Esophagus squamous epithelium (tissue), 5 donors: Measurements from ENCODE around the gene SCAMP5. TPM values are rescaled to one million over a fixed set of nuclear protein-coding genes. Genes with fewer than 3 reads are reported as not detected.

Experiments
- DNase-seq: peaks from one replicate; lab custom pipeline; 2025; lab: John Stamatoyannopoulos, UW
- H3K27ac ChIP-seq, 4 donors: fragments of 200-600 bp; sonication (generic); one replicate each; pipeline ENCODE4 v1.5.1; 2016 to 2019; ENCODE audit warnings: mild to moderate bottlenecking in 1 of 4
- H3K27me3 ChIP-seq, 4 donors: fragments of 200-600 bp; sonication (generic); 1 replicate in 3 of 4; 2 replicates in 1 of 4; pipeline versions ENCODE4 v1.5.1 to v1.6.0; 2017 to 2021; ENCODE audit warnings: antibody characterized with exemption in 1 of 4
- H3K36me3 ChIP-seq, 3 donors: fragments of 200-600 bp; sonication (generic); one replicate each; pipeline ENCODE4 v1.5.1; 2016 to 2019
- H3K4me1 ChIP-seq, 3 donors: fragments of 200-600 bp; sonication (generic); one replicate each; pipeline ENCODE4 v1.5.1; 2017 to 2019
- H3K4me3 ChIP-seq, 4 donors: fragments of 200-600 bp; sonication (generic); 1 replicate in 3 of 4; 2 replicates in 1 of 4; pipeline ENCODE4 v1.5.1; 2016 to 2019; ENCODE audit warnings: mild to moderate bottlenecking in 2 of 4, moderate library complexity in 1 of 4
- H3K9me3 ChIP-seq, 3 donors: fragments of 200-600 bp; sonication (generic); one replicate each; pipeline ENCODE4 v1.5.1; 2016 to 2019
- POLR2A ChIP-seq, 4 donors: fragments of 450-650 bp; IDR thresholded peaks; one replicate each; pipeline ENCODE4 v1.6.1; 2017; ENCODE audit warnings: antibody characterized with exemption in 4 of 4, mild to moderate bottlenecking in 4 of 4, moderate library complexity in 3 of 4
- WGBS, 2 donors: methylation state at CpG; one replicate each; pipeline ENCODE4 v1.1.5; 2018; 5-methylcytosine and 5-hydroxymethylcytosine counted together
- intact Hi-C: fragments of 100-400 bp; cut with DNase I; formaldehyde crosslinking; loops from one replicate; pipeline ENCODE4 v1.15.0; 2022
- total RNA-seq, 4 donors: library from RNA; depleted of rRNA; stranded (reverse); fragments of >200 nt; gene quantifications; one replicate each; pipeline ENCODE4 v1.1.0, GENCODE V29; 2016
- TF ChIP-seq, protein P1 (sequence below), 6 experiments: fragments of 450-650 bp in 4 of 6; fragments of 200-600 bp in 2 of 6; sonication (generic) in 2 of 6; IDR thresholded peaks; one replicate each; pipeline ENCODE4 v1.5.1; 2016 to 2019; ENCODE audit warnings: antibody characterized with exemption in 6 of 6, mild to moderate bottlenecking in 4 of 6, moderate library complexity in 4 of 6
- donor health status: DM: yes; HTN: yes; CAD: no.

Gene SCAMP5, protein sequence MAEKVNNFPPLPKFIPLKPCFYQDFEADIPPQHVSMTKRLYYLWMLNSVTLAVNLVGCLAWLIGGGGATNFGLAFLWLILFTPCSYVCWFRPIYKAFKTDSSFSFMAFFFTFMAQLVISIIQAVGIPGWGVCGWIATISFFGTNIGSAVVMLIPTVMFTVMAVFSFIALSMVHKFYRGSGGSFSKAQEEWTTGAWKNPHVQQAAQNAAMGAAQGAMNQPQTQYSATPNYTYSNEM
- 1 to 10 TPM in 1 of 4 donors, under 1 TPM in 3; 0.57 to 2.0 (median 0.67) TPM for total RNA-seq

DNA sequence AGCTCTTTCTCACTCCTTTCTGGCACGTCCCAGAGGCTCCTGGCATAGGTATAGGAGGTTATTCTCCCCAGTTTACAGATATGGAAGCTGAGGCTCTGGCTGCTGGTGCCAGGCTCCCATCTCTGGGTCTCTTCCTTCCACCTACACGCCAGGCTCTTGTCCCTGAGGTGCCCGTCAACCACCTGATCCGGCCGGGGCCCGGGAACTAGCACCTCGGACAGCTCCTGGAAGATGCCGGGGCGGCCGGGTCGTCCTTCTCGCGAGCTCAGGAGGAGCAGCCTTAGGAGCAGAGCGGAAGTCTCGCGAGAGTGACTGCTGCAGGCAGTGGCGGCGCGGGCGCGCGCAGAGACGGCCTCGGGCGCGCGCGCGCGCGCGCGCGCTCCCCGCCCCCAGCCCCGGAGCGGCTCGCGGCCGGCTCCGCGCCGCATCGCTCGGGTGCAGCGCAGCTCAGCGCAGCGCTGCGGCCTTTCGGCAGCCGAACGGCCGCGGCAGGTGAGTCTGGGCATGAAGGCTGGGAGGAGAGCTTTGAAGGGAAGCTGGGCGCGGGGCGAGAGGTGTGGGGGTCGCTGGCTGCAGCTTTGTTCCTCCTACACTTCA lies at the start of gene SCAMP5:
TSS of gene SCAMP5 (plus strand) at position 382 of the 597 bp plus-strand sequence. CDS start 16,277 bp downstream, outside the sequence.
- DNase-seq = peak; percentile 52
- TF ChIP-seq, protein P1, sequence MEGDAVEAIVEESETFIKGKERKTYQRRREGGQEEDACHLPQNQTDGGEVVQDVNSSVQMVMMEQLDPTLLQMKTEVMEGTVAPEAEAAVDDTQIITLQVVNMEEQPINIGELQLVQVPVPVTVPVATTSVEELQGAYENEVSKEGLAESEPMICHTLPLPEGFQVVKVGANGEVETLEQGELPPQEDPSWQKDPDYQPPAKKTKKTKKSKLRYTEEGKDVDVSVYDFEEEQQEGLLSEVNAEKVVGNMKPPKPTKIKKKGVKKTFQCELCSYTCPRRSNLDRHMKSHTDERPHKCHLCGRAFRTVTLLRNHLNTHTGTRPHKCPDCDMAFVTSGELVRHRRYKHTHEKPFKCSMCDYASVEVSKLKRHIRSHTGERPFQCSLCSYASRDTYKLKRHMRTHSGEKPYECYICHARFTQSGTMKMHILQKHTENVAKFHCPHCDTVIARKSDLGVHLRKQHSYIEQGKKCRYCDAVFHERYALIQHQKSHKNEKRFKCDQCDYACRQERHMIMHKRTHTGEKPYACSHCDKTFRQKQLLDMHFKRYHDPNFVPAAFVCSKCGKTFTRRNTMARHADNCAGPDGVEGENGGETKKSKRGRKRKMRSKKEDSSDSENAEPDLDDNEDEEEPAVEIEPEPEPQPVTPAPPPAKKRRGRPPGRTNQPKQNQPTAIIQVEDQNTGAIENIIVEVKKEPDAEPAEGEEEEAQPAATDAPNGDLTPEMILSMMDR (IDR thresholded peaks at IDR 0.05) = no peak
- peak in 1 of 4 donors; percentile 30 for TF ChIP-seq POLR2A (IDR thresholded peaks at IDR 0.05)
- H3K27ac ChIP-seq = no peak within 1 kb of the TSS
- no peaks in the 10 kb centered on the region for H3K36me3 ChIP-seq
- H3K27me3 ChIP-seq = peaks cover 0 to 48% (median 0%) of the 10 kb centered on the region in 4 donors
- H3K4me3 ChIP-seq = peak within 1 kb of the TSS; percentile 47 to 80 (median 62)
- intact Hi-C loops = no loop called here
- peaks cover 9 to 16% (median 14%) of the 10 kb centered on the region in 3 donors for H3K4me1 ChIP-seq
- H3K9me3 ChIP-seq = no peaks in the 10 kb centered on the region
- WGBS, 2 donors = 7% methylated on average over 3 of the region's 58 CpGs; no CpG with 5 or more reads in 1 of the 2 donors

DNA sequence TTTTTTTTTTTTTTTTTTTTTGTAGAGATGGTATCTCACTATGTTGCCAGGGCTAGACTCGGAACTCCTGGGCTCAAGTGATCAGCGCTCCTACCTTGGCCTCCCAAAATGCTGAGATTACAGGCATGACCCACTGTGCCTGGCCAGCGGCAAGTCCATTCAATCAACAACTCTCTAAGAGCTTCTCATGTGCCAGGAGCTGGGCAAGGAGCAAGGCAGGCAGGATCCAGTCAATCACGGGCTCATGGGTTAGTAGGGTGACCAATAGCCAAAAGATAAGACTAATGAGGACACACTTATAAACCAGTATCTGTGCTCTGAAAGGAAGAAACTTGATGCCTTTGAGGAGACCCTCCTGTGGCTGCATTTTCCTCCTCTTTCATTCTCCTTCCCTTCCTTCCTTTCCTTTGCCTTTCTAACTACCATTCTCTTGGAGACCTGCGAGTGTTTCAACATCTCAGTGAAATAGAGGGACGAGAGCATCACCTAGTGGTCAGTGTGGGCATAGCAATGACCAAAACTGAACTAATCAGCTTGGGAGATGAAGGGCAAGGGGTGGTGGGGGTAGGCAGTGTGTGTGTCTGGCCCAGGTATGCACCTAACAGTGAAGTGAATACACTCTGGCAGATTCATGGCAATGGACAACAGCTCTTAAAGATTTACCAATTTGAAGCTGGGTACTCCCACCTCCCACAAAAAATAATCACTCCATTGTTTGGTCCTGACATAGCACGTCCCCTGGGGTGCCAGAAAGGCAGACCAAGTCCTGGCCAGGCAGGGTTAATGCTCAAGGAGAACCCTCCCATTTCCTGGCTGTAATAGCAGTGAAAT lies 45.1 kb upstream of the SCAMP5 start:
- Histone ChIP-seq H3K9me3 (no peaks in the 10 kb centered on the region), H3K27ac (no peak overlapping the region), H3K36me3 (no peaks in the 10 kb centered on the region), H3K4me1 (peaks cover 13 to 45% (median 21%) of the 10 kb centered on the region in 3 donors), H3K4me3 (no peak overlapping the region), H3K27me3 (no peaks in the 10 kb centered on the region)
- no peak for DNase-seq
- 43 to 56% methylated on average over 2 to 6 of the region's 7 CpGs for WGBS, 2 donors
- no peak for TF ChIP-seq POLR2A (IDR thresholded peaks at IDR 0.05)
- TF ChIP-seq, protein P1 (IDR thresholded peaks at IDR 0.05) = peak; percentile 76 to 98 (median 98)
- intact Hi-C loops = loop anchor here (5.0 kb wide), 1 partner anchor 178 kb away; no protein-coding TSS in a partner anchor

DNA sequence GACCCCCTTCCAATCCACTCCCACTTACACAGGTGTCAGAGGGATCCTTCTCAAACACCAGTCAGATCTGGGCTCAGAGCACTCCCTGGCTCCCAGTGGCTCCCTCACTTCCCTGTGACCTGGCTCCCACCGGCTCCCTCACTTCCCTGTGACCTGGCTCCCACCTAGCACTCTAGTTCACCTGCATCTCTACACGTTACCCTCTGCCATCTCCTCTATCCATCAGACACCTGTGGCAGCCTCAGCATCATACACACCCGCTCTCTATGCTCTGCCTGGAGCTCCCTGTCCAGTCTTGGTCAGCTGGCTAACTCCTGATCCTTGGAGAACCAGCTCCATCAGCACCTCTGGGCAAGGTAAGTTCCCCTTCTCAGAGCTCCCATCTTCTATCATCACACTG lies 44.4 kb upstream of the SCAMP5 start:
- no peak for TF ChIP-seq POLR2A (IDR thresholded peaks at IDR 0.05)
- TF ChIP-seq, protein P1 (IDR thresholded peaks at IDR 0.05) = no peak
- Histone ChIP-seq H3K4me1 (peaks cover 20 to 52% (median 29%) of the 10 kb centered on the region in 3 donors), H3K27me3 (no peaks in the 10 kb centered on the region), H3K4me3 (no peak overlapping the region), H3K27ac (no peak overlapping the region), H3K36me3 (no peaks in the 10 kb centered on the region), H3K9me3 (no peaks in the 10 kb centered on the region)
- DNase-seq = no peak
- 56 to 62% methylated on average over 3 of the region's 3 CpGs for WGBS, 2 donors
- intact Hi-C loops = loop anchor here (5.0 kb wide), 1 partner anchor 179 kb away; no protein-coding TSS in a partner anchor

DNA sequence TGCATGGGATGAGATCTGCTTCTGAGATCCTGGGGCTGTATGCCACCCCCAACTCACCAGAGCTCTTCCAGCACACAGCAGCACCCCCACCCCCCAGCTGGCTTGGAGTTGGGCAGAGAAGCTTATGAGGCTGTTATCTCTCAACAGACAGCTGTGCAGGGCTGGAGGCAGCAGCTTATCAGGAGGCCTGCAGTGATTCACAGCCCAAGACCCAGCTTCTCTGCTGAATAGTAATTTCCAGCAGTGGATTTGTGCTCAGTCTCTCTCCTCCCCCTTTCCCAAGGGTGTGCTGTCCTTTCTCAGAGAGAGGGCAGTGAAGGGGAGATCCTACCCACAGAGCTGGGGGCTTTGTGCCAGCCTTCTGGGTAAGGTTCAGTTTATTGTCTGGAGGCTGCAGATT lies 40.8 kb upstream of the SCAMP5 start:
- no peaks in the 10 kb centered on the region for H3K9me3 ChIP-seq
- peaks cover 47 to 87% (median 48%) of the 10 kb centered on the region in 3 donors for H3K4me1 ChIP-seq
- intact Hi-C loops = loop anchor here (5.0 kb wide), 1 partner anchor 182 kb away; no protein-coding TSS in a partner anchor
- no peak for DNase-seq
- H3K36me3 ChIP-seq = no peaks in the 10 kb centered on the region
- H3K4me3 ChIP-seq = peak overlapping the region in 2 of 4 donors; percentile 67 to 88
- TF ChIP-seq POLR2A (IDR thresholded peaks at IDR 0.05) = no peak
- TF ChIP-seq, protein P1 (IDR thresholded peaks at IDR 0.05) = no peak
- peaks cover 0 to 26% (median 0%) of the 10 kb centered on the region in 4 donors for H3K27me3 ChIP-seq
- H3K27ac ChIP-seq = peak overlapping the region in 2 of 4 donors; percentile 6 to 23
